Central memory CD4-positive, alpha-beta T cell (primary cell): ENCODE data around the gene CCDC89.
"Not testable (repeated sequence)": the region's sequence is repeated elsewhere in the genome, so short reads cannot be mapped to it uniquely, and the experiment has no call there.

Experiments used
- DNase-seq: peaks from one replicate; pipeline ENCODE4 v3.0.0; 2022

CCDC89 gene

DNA sequence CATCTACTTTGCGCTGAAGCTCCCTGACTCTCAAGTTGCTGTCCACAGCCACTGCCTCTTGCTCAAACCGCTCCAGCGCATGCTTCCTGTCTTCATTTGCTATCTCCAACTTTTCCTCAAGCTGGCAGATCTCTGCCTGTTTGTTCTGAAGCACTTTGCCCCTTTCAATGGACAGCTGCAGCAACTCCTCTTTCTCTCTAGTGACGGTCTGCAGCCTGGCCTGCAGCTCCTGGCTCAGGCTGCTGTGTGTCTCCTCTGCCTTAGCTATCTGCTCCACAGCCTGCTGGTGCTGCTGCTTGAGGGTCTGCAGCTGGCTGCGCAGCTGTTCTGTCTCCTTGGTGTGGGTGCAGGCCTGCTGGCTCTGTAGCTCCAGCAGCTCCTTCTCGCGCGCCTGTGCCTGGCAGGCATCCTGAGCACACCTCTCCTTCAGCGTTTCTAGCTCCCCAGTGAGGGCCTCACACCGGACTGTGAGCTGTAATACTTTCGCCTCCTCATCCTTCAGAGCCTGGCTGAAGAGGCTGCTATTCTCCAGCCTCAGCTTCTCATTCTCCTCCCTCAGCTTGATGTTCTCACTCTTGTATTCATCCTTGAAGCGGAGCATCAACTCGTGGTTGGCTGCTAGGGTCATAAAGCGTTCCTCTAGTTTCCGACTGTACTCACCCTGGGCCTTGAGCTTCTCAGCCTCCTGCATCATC is 723 bp downstream of the CCDC89 start:
- no peak for DNase-seq

DNA sequence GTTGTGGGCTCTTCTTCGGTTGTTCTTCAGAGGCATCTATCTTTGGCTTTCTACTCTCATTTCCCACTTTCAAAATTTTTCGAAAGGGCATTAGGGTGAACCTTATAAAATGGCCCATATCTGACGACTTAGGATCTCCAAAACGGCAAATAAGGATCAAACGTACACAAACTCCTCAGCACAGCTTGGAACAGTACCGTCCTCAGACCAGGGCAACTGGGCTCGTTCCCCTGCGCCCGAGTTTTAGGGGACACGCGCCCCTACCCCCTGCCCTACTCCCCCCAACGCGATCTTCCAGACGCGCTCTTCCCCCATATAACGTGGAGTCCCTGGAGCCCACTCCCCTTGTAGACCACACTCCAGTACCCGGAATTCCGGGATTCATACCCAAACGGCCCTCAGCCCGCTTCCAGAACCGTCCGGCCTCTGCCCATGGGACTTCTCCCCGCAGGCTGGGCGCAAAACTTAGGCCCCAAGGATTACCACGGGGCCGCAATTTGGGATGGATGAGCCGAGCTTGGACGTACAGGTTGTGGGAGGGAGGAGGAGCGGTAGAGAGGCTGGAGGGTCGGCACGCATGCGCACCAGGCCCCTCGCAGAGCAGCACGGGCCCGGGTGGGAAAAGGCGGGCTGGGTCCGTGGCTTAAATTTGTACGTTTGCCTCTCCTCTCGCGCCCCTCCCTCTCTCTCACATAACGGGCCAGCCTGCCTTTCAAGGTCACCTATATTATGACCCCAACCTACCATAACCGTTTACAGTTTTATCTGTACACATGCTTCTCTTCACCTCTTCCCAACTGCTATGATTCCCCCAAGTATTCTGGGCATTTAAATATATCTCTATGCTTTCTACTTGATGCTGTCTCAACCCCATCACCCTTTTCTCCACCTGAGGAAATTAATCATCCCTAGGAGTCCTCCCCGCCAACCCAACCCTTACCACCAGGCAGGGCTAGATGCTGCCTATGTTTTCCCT is 3.4 kb downstream of the CCDC89 start:
- peak; percentile 21 for DNase-seq

DNA sequence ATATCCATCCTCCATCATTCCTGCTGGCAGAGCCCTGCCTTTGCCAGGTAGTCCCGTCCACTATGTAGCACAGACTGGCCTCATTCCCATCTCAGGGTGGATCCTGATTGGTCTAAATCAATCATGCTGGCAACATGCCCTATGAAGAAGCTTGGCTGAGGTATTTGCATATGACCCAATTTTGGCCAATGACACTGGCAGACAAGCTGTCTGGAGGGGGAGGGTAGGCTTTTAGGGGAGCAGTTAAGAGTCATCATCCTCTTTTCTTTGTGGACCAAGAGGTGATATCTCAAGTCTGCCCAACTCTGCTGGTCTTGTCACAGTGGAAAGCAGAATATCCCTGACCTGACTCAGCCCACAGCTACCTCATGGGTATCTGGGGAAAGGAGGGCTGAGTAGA is 5.1 kb downstream of the CCDC89 start:
- DNase-seq, result no peak

DNA sequence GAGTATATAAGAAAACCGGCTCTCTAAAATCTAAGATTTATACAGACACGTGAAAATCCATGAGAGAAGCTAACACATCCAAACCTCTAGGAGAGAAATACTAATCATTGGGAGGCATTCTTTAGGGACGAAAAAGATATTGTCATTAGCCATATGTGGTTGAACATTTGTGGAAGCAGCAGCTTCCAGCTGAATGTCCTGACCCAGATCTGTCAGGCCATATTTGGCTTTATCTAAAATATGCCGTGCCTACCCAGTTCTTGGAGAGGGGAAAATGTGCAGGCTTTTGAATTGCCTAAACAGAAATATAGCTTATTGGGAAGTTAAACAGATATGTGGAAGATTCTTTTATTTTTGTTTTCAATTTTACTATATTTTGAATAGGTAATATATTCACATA is 6.4 kb downstream of the CCDC89 start:
- no peak for DNase-seq

DNA sequence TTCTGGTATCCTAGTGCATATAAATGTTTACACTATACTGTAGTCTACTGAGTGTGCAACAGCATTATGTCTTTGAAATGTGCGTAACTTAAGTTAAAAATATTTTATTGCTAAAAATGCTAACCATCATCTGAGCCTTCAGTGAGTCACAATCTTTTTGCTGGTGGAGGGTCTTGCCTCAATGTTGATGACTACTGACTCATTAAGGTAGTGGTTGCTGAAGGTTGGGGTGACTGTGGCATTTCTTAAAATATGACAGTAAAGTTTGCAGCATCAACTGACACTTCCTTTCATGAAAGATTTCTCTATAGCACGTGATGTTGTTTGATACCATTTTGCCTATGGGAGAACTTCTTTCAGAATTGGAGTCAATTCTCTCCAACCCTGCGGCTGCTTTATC is 12.6 kb downstream of the CCDC89 start:
- no peak for DNase-seq

DNA sequence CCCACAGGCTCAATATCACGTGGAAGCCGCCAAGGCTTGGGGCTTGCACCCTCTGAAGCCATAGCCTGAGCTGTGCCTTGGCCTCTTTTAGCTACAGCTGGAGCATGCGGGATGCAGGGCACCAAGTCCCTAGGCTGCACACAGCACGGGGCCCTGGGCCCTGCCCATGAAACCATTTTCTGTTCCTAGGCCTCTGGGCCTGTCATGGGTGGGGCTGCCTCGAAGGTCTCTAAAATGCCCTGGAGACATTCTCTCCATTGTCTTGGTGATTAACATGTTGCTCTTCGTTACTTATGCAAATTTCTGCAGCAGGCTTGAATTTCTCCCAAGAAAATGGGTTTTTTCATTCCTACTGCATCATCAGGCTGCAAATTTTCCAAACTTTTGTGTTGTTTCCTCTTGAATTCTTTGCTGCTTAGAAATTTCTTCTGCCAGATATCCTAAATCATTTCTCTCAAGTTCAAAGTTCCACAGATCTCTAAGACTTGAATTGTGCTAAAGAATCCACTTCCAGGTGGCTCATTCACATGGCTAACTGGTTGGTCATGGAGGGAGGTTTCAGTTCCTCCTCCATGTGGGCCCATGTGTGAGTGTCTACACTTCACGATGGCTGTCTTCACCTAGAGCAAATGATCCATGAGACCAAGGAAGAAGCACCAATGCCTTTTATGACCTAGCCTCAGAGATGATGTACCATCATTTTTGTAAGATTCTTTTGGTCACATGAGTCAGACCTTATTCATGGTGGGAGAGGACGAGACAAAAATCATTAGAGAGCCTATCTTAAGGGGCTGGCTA is 13.7 kb downstream of the CCDC89 start:
- DNase-seq, result no peak

DNA sequence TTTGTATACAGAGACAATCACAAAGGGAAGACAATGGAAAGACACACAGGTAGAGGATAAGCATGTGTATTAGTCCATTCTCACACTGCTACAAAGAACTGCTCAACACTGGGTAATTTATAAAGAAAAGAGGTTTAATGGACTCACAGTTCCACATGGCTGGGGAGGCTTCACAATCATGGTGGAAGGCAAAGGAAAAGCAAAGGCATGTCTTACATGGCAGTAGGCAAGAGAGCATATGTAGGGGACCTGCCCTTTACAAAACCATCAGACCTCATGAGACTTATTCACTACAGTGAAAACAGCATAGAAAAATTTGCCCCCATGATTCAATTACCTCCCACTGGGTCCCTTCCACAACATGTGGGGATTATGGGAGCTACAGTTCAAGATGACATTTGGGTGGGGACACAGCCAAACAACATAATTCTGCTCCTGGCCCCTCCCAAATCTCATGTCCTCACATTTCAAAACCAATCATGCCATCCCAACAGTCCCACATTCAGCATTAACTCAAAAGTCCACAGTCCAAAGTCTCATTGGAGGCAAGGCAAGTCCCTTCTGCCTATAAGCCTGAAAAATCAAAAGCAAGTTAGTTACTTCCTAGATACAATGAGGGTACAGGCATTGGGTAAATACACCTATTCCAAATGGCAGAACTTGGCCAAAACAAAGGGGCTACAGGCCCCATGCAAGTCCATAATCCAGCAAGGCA is 14.9 kb downstream of the CCDC89 start:
- not testable (repeated sequence) for DNase-seq

DNA sequence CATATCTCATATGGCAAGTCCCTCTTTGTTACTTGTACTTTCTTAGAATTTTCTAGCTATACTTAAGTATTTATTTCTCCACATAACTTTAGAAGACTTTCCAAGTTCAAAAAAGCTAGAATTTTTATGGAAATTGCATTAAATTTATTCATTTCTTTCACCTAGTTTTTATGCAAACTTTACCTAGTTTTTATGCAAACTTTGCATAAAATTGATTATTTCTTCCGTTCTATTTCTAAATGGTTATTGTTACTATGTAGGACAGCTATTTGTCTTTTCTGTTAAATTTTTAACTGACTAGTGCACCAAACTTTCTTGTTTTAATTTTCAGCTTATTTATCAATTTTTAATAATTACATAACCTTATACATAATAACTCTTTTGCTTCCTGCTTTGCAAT is 17.8 kb downstream of the CCDC89 start:
- no peak for DNase-seq

DNA sequence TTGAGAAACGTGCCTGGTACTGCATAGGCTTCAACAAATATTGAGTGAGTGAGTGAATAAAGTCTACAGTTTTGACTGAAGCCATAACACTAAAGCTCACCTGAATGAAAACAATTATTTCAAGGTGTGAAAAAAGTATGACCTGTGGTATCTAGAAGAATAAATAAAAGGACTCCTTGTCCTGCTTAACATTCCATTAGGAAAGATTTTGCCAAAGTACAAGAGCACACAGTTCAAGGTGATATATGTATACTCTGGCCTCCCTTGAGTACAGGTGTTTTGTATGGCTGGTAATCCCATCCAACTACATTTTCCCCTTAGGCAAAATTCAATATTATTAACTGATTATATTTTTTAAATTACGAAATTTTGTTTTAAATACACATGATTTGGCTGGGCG is 19.3 kb downstream of the CCDC89 start:
- no peak for DNase-seq

DNA sequence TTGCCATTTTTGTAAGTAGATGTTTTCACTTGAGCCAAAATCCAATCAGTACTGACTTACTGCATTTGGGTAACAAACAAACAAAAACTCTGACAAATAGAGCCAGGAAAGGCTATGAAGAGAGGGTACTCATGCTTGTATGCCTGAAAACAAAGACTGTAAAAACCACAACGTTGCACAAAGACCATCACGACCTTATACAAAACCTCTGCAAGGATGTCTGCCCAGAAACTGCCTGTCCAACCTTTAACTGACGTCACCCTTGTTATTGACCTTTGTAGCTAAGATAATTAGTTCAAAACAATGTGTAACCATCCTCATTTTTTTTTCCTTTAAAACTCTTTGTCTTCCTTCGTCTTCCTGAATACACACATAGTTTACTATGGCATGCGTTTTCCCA is 20.3 kb downstream of the CCDC89 start:
- DNase-seq, result no peak

DNA sequence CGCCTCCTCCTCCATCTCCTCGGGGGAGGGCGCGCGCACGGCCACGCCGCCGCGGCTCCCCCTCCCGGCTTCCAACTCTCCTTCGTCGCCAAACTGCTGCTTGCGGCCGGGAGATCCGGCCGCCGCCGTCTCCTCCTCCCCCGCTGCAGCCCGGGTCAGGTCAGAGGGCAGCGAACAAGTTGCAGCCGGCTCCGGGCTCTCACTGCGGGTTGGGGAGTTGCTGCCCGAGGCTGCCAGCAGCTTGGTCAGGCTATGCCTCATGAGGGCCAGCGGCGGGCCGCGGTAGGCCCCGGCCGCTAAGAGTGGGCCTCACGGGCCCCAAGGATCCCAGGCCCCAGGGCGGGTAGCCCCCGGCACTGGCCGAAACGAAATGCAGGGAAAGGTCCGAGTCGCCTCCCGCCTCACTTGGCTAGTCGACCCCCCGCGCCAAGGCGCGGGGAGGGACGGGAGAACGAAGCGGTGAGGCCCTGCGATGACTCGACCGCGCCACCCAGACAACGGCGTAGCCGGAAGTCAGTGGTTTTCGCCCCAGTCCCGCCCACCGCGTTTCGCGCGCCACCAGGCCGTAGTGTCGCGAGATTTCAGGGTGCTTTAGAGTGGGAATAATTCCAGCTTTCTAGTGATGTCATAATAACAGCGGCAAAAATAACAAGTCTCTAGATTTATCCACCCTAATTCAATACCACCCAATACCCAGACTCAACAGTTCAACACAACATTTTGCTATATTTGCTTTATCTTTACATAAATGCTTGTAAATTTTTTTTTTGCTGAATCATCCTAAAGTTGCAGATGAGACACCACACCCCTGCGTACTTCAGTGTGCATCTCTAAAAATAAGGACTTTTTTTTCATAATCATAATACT is 21.1 kb downstream of the CCDC89 start, which contains the start of gene CREBZF:
Gene CREBZF (minus strand): TSS at position 515 of the 867 bp plus-strand sequence. CDS start 254 bp downstream, at position 261.
- peak; percentile 91 for DNase-seq

DNA sequence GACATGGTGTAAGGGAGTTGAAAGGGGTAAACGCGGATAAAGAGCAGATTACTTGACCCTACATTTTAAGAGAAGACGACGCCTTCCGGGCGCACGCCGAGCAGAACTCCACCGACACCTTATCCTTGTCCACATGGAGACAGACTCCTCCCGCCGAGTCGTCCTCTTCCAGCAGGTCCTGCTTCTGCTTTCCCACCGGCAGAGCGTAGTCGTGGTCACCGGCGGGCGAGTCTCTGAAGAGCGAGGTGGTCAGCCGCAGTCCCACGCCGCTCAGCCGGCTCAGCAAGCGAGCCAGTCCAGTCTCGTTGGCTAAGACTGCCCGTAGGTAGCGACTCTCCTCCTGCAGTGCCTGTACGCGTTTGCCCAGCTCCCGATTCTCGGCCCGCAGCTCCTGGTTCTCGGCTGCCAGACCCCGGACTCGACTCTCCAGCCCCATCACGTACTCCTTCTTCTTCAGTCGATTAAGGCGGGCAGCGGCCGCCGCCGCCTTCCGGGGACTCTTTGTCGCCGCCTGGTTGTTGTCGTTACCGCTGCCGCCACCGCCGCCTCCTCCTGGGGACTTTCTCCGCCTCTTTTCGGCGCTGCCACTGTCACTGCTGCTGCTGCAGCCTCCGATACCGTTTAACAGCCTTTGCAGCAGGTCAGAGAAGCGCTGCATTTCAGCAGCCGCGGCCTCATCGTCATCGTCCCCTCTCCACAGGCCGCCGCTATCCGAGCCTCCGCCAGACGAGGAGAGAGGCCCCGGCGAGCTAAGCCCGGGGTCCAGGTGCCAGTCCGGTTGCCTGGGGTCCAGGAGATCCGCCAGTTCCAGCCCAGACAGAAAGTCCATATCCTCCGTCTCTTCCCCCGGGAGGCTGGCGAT is 22.0 kb downstream of the CCDC89 start:
- peak; percentile 90 for DNase-seq

DNA sequence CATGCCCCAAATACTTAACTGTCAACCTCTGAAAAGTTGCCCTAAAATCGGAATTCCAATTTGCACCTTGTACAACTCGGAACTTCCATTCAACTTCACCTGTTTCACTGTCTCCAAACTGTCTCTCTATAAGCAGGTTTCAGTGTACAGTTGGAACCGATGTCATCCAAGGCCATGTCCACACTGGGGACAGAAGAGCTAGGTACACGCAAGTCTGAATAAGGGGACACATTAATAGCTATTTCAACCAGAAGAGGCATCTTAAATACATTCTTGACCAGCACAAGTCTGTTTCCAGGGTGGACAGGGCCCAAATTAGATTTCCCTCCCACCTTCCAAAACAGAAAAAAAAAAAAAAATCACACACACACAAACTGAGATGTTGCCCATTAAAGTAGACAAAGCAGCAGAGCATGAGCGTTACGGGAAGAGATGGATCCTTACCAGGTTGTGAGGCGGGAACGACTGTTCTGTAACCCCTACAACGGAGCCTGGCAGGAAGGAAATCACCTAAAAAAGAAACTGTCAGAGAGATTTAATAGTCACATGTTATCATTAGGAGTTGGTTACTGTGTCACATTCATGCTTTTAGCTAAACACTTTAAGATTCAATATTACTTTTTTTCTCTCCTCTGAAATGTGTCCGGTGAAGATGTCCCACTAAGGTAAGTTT is 22.8 kb downstream of the CCDC89 start:
- peak; percentile 32 for DNase-seq

DNA sequence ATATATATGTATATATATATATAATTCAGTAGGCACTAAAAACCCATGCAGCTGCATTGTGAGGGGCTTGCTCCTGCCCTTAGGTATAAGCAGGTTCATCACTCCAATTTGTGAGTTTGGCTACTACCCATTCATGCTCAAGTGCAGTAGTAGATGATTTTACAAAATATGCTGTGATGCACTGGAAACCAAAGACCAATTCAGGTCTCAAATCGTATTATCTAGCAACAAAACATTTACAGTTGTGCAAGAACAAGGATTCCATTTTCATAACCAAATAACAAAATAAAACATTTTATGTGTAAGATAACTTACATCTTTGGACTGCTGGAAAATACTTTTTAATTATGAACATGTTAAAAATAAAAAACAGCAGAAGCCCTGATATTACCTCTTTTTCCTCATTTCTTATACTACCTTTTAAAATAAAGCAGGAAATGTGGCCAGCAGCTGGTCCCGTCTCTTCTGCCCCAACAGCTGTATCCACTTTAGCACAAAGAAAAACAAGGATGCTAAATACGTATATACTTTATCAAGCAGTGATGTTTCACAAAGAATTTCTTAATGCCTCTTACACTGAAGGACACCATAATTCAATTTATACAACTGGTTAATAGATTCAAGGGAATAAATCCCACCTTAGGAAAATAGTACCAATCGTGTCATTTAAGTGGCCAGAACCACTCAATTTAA is 23.9 kb downstream of the CCDC89 start:
- no peak for DNase-seq

DNA sequence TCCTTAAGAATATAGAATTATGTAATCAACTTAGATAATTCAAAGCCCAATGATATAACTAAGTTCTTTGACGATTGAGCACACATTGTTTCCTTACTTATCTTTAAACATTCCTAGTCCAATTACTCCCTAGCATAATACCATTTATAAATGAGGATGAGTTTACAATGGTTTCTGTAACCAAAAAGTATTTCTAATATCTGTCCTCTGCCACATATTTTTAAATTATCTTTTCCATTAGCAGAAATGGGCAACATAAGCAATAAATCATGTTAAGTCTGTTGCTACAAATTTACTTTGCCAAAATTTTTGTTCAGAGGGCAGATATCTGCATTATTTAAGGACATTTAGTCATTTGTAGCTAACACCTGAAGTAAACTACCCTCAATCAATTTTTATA is 27.8 kb downstream of the CCDC89 start:
- no peak for DNase-seq

DNA sequence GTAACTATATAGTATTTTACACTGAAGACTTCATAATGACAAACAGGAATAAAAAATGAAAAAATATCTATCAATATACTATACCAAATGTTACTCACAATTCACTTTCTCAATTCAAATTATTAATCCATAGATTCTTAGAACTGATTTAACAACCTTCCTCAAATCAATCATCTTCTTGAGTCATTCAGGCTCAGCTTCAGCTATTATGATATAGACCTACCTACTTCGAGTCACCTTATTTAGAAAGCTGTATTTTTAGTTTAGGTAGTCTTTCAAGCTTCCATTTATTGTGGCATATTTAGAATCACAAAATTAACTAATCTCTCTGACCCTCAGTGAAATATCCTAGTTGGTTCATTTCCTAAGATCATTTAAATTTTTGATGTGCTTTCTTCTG is 29.2 kb downstream of the CCDC89 start:
- no peak for DNase-seq

DNA sequence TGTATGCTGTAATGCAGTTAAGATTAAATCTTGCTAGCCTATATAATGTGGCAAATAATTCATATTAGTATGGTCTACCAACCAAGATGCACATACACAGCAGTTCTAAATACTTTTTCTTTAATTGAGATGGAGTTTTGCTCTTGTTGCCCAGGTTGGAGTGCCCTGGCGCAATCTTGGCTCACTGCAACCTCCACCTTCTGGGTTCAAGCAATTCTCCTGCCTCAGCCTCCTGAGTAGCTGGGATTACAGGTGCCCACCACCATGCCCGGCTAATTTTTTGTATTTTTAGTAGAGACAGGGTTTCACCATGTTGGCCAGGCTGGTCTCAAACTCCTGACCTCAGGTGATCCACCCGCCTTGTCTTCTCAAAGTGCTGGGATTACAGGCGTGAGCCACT is 31.7 kb downstream of the CCDC89 start:
- not testable (repeated sequence) for DNase-seq

DNA sequence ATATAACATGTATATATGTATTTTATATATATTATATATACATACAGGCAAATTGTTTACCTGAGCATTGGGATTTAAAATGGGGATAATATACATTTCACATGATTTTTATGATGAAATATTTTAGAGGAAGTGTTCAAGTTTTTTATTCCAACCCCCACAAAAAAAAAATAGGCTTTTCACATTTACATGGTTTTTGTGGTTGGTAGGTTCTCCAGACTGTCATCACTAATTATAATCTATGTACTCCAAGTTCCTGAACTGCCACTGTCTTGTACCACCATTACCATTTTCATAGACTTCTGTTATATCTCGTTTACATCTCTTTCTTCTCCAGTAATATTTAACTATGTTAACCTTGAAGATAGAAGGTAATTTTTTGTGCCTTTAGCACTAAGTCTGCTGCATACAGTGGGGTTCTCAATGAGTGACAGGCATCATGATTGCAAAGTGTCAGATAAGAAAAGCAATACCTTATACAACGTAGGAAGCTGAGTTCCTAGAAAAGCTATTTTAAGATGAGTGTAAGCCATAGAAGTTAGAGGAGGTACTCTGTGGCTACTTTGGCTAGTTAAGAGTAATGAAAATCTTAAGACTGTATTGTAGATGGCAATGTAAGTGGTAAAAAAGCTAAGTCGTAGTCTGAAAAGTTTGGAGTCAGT is 33.1 kb downstream of the CCDC89 start:
- no peak for DNase-seq

DNA sequence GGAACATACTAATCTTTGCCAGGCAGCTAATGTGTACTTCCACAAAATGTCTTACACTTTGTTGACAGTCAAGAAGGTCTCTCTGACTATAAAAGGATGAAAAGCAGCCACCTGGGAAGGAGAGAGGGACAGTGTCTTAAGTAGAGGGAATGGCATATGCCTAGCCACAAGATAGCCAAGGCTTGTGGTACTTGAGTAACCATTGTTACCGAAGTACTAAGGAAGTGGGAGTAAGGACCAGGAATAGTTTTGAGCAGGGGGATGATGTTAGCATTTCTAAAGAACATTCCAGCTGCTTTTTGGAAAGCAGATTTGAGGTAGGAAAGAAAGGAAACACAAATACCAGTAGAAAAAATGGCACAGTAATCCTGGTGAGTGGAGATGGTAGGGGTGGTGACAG is 34.9 kb downstream of the CCDC89 start:
- no peak for DNase-seq
